A549 treated with DMSO at 1 μM for 4 hours (cell line): Measurements from ENCODE around the gene REXO2. TPM values are rescaled to one million over a fixed set of nuclear protein-coding genes. Genes with fewer than 3 reads are reported as not detected.

ENCODE experiments used
- total RNA-seq: library from RNA; stranded (reverse); fragments of 200-300 nt; extraction: Qiagen RNA extraction; gene quantifications from 5 replicates; pipeline ENCODE4 v1.2.3, GENCODE V29; 2022; ENCODE audit warnings: low read depth

Gene REXO2
- total RNA-seq: 92.0 to 99.1 TPM (median 97.8 TPM) in 5 replicates

DNA sequence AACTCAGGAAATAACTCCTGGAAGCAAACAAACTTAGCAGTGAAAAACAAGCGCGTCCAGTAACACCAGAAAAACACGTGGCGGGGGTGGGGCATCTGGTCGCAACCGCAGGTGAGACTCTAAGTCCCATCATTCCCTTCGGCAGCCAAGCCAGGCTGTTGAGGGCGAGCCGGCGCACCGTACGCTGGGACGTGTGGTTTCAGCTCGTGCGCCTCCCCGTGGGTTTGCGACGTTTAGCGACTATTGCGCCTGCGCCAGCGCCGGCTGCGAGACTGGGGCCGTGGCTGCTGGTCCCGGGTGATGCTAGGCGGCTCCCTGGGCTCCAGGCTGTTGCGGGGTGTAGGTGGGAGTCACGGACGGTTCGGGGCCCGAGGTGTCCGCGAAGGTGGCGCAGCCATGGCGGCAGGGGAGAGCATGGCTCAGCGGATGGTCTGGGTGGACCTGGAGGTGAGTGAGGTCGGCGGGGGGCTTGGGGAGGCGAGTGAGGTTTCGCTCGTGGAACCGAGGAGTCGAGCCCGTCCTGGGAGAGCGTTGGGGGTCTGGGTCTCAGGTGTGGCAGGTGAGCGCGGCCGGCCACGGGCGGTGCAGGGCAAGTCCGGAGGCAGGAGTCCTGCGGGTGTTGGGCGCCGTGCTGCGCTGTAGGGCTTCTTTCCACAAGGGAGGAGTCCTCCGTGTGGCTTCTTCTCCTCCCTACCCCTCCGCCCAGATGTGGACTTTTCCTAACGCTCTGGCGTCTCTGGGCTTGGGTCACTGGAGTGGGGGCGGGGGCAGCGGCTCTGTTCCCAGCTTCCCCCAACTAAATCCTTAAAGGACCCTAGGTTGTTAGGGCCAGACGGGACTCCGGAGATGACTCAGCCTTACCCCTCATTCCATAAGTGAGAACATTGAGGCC, at the start of gene REXO2:
TSS of gene REXO2 (plus strand) at position 239 of the 892 bp plus-strand sequence. CDS start at position 301, 62 bp downstream.

DNA sequence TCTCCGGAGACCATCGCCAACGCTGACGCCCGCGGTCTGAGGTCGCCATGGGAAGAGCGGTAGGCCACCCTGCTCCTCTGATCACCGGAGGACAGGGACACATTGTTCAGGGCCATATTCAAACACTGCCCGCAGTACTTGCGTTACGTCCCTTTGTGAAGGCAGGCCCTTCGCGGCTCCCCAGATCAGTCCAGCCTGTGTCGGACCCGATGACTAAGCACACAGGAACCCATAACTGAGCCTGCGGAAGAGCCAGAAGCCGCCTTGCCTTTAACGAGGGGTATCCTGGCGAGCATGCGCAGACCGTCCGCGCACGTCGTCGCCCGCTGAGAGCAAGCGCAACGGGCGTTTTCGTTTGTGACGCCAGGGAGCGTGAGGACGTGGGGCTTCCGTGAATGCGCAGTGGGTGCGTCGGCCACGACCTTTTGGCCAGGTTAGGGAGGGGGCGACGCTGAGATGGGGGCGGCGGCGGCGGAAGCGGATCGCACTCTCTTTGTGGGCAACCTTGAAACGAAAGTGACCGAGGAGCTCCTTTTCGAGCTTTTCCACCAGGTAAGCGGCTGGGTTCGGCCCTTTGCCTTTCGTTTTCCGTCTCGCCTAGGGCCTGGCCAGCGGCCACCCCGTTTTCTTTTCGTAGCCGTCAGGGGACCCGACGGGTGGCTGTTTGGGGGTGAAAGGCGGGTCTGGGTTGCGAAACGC, 38.9 kb upstream of the REXO2 start, which contains the start of the genes C11orf71 and RBM7:
TSS of gene C11orf71 (minus strand) at position 296 of the 699 bp plus-strand sequence. CDS start at position 116, 180 bp downstream.
TSS of gene RBM7 (plus strand) at position 451 of the 699 bp plus-strand sequence. CDS start at position 457, 6 bp downstream.

Other genes with a start within 250 kb of the REXO2 start
- 135 to 173 TPM (median 159 TPM) in 5 replicates for gene NNMT, start 143.1 kb upstream of the REXO2 start, total RNA-seq
- 3.5 to 5.3 TPM (median 4.0 TPM) in 5 replicates for gene C11orf71, start 39.0 kb upstream of the REXO2 start, total RNA-seq
- 22.8 to 29.9 TPM (median 26.6 TPM) in 5 replicates for gene RBM7, start 38.8 kb upstream of the REXO2 start, total RNA-seq
- not detected in 5 replicates for gene NXPE1, start 120.4 kb downstream of the REXO2 start, total RNA-seq
- not detected in 5 replicates for gene NXPE4, start 156.3 kb downstream of the REXO2 start, total RNA-seq
- not detected in 5 replicates for gene NXPE2, start 239.1 kb downstream of the REXO2 start, total RNA-seq